ENCODE data around the gene DLG4.

DLG4 gene

GRCh38 chr17:7156342-7156940, 63.2 kb downstream of the DLG4 start:
- TF ChIP-seq CTCF (IDR thresholded peaks at IDR 0.05; ENCODE audit: low read depth, low read length): no peak
- H3K4me3 ChIP-seq (ENCODE audit: low read depth, low read length): no peak overlapping the region

- TF ChIP-seq CTCF (IDR thresholded peaks at IDR 0.05; ENCODE audit: low read depth, low read length): no peak
- H3K4me3 ChIP-seq (ENCODE audit: low read depth, low read length): no peak overlapping the region
Observed at GRCh38 chr17:7147772-7148171, 71.9 kb downstream of the DLG4 start.

GRCh38 chr17:7146115-7146514, 73.5 kb downstream of the DLG4 start:
- TF ChIP-seq CTCF (IDR thresholded peaks at IDR 0.05; ENCODE audit: low read depth, low read length): no peak
- no peak overlapping the region for H3K4me3 ChIP-seq (ENCODE audit: low read depth, low read length)

- TF ChIP-seq CTCF (IDR thresholded peaks at IDR 0.05; ENCODE audit: low read depth, low read length): no peak
- H3K4me3 ChIP-seq (ENCODE audit: low read depth, low read length): no peak overlapping the region
Observed at GRCh38 chr17:7144213-7144612, 75.4 kb downstream of the DLG4 start.

- TF ChIP-seq CTCF (IDR thresholded peaks at IDR 0.05; ENCODE audit: low read depth, low read length): no peak
- H3K4me3 ChIP-seq (ENCODE audit: low read depth, low read length): no peak overlapping the region
Observed at GRCh38 chr17:7141824-7142223, 77.8 kb downstream of the DLG4 start.

- no peak for TF ChIP-seq CTCF (IDR thresholded peaks at IDR 0.05; ENCODE audit: low read depth, low read length)
- no peak overlapping the region for H3K4me3 ChIP-seq (ENCODE audit: low read depth, low read length)
Observed at GRCh38 chr17:7139400-7139799, 80.2 kb downstream of the DLG4 start.

GRCh38 chr17:7138800-7139381, 80.7 kb downstream of the DLG4 start:
- H3K4me3 ChIP-seq (ENCODE audit: low read depth, low read length): no peak overlapping the region

More at GRCh38 chr17:7138800-7139381, 80.7 kb downstream of the DLG4 start:
- TF ChIP-seq CTCF (IDR thresholded peaks at IDR 0.05; ENCODE audit: low read depth, low read length): no peak

Data from WI38 (cell line).